ENCODE results near the gene AHRR. TPM values are rescaled to one million over a fixed set of nuclear protein-coding genes. Genes with fewer than 3 reads are reported as not detected.

AHRR gene
- total and polyA plus RNA-seq, 2 of the 4 experiments (the other 2 are of a cell fraction) = 15.6 to 37.1 TPM

- no peak overlapping the region for H3K18ac ChIP-seq (ENCODE audit: low read depth, low read length)
- no peak overlapping the region for H3K23ac ChIP-seq (ENCODE audit: low read depth, low read length)
- H3K27ac ChIP-seq (ENCODE audit: insufficient read depth, low read length) = peak overlapping the region; percentile 13; the same call in 1 of the 2 replicates
- no peak overlapping the region for H2AFZ ChIP-seq (replicated peaks; ENCODE audit: low read length, poor library complexity)
- in situ Hi-C loops (cut with MboI; ENCODE audit: low sequenced_read_pairs) = no loop called here
- H3K9me3 ChIP-seq (ENCODE audit: control insufficient read depth, insufficient read depth, low read length) = no peaks in the 10 kb centered on the region
- H3K36me3 ChIP-seq (ENCODE audit: control insufficient read depth, insufficient read depth, low read length) = peaks cover 51% of the 10 kb centered on the region
- BruUV-seq (replicated peaks) = no TSS peak
- intact Hi-C loops (cut with micrococcal nuclease) = no loop called here
- no peak overlapping the region for H3K9ac ChIP-seq (ENCODE audit: low read depth, low read length)
- peak overlapping the region; percentile 33 for H2AK9ac ChIP-seq (replicated peaks; ENCODE audit: low read depth, low read length, poor library complexity)
- H4K8ac ChIP-seq (ENCODE audit: low read depth in 2 of 2, low read length in 2 of 2) = no peak overlapping the region
- H2BK120ac ChIP-seq (ENCODE audit: low read depth, low read length) = no peak overlapping the region
- dilution Hi-C loops (cut with HindIII; ENCODE audit: low sequenced_read_pairs, unreplicated experiment) = no loop called here
- DNase-seq (no peak), ATAC-seq (ENCODE audit: low read depth) (no peak)
- H3K9me1 ChIP-seq (ENCODE audit: insufficient read depth, low read length) = peaks cover 6% of the 10 kb centered on the region
- H3K4me1 ChIP-seq (ENCODE audit: control insufficient read depth, insufficient read depth, low read length) = no peaks in the 10 kb centered on the region
- H3K79me1 ChIP-seq (ENCODE audit: low read depth in 1 of 2, low read length in 2 of 2) = peaks cover 24 to 56% of the 10 kb centered on the region in 2 experiments
- H4K91ac ChIP-seq (ENCODE audit: insufficient read depth, low read depth, low read length) = no peak overlapping the region
- no peak overlapping the region for H3K4ac ChIP-seq (ENCODE audit: low read depth, low read length)
- no peak overlapping the region for H3K4me3 ChIP-seq (ENCODE audit: insufficient read depth, low read depth, low read length)
- H3K56ac ChIP-seq (ENCODE audit: extremely low read depth, insufficient read depth, low read length) = no peak overlapping the region
- TF ChIP-seq RCOR1 (IDR thresholded peaks at IDR 0.05; ENCODE audit: insufficient replicate concordance, low read length) = no peak
- TF ChIP-seq POLR2A (IDR thresholded peaks at IDR 0.05; ENCODE audit: low read depth, low read length) = no peak
- TF ChIP-seq USF2 (IDR thresholded peaks at IDR 0.05; ENCODE audit: low read depth, low read length) = no peak
- no peak for TF ChIP-seq MXI1 (IDR thresholded peaks at IDR 0.05; ENCODE audit: borderline replicate concordance, low read depth, low read length)
- no peak for TF ChIP-seq CTCF (conservative IDR thresholded peaks at IDR 0.05; ENCODE audit: low read depth, low read length)
- no peak for TF ChIP-seq ELK1 (IDR thresholded peaks at IDR 0.05; ENCODE audit: borderline replicate concordance, low read depth, low read length)
- TF ChIP-seq CHD1 (IDR thresholded peaks at IDR 0.05; ENCODE audit: low read depth, low read length) = no peak
- no peak for TF ChIP-seq MAFK (IDR thresholded peaks at IDR 0.05; ENCODE audit: low read depth, low read length)
- no peak for TF ChIP-seq RFX5 (IDR thresholded peaks at IDR 0.05; ENCODE audit: low read depth, low read length)
- TF ChIP-seq SMC3 (IDR thresholded peaks at IDR 0.05; ENCODE audit: low read depth, low read length) = no peak
- no peak for TF ChIP-seq RAD21 (IDR thresholded peaks at IDR 0.05; ENCODE audit: low read length)
- no peak for TF ChIP-seq CEBPB (IDR thresholded peaks at IDR 0.05; ENCODE audit: low read depth, low read length)
- no peak for TF ChIP-seq MAZ (IDR thresholded peaks at IDR 0.05; ENCODE audit: borderline replicate concordance, low read depth, low read length)
- no peak overlapping the region for H2BK5ac ChIP-seq (ENCODE audit: low read depth, low read length, poor library complexity, severe bottlenecking)
- H4K5ac ChIP-seq (ENCODE audit: low read depth, low read length) = no peak overlapping the region
- POLR2A ChIA-PET (ENCODE audit: unreplicated experiment) = no interaction called here
- H2AK5ac ChIP-seq (ENCODE audit: low read depth, low read length) = no peak overlapping the region
- no peak overlapping the region for H2BK15ac ChIP-seq (ENCODE audit: low read depth, low read length)
- no CpG with 5 or more reads among the region's 22 CpGs for whole genome bisulfite sequencing, 2 experiments (ENCODE audit: extremely low coverage in 2 of 2, insufficient read length in 1 of 2)
- peaks cover 19% of the 10 kb centered on the region for H4K20me1 ChIP-seq (ENCODE audit: insufficient read depth, low read length)
- H3K4me2 ChIP-seq (ENCODE audit: low read depth, low read length) = no peak overlapping the region
- no peaks in the 10 kb centered on the region for H3K27me3 ChIP-seq (ENCODE audit: control insufficient read depth, insufficient read depth, low read length)
- CTCF ChIA-PET = interaction anchor here (0.6 kb wide), 1 partner anchor 16 kb away, joined by 4 read pairs; no protein-coding TSS in a partner anchor
- H3K14ac ChIP-seq (replicated peaks; ENCODE audit: low read depth, low read length) = no peak overlapping the region
- H2BK20ac ChIP-seq (ENCODE audit: low read depth, low read length) = no peak overlapping the region
Observed at GRCh38 chr5:352639-353611, 31.4 kb downstream of the AHRR start.
